PC-9 (cell line): Measurements from ENCODE around the gene CNN2.

ENCODE experiments used
- CTCF ChIP-seq: fragments of 200-600 bp; sonication (generic); conservative IDR thresholded peaks from 2 replicates; pipeline ENCODE4 v1.6.1; 2017; ENCODE audit warnings: mixed run types, antibody characterized with exemption, mild to moderate bottlenecking, moderate library complexity
- EZH2 ChIP-seq: fragments of 200-600 bp; sonication (generic); IDR thresholded peaks from 2 replicates; pipeline ENCODE4 v1.8.0; 2017; ENCODE audit warnings: antibody characterized with exemption, low read depth

- TF ChIP-seq CTCF (no peak), EZH2 (no peak)
Measured at GRCh38 chr19:1082165-1082927, 55.9 kb downstream of the CNN2 start.
